ENCODE results near the gene N4BP2. TPM values are rescaled to one million over a fixed set of nuclear protein-coding genes. Genes with fewer than 3 reads are reported as not detected.

Gene N4BP2
- total and polyA plus RNA-seq, 2 of the 8 experiments (the other 6 are each of a cell fraction or from before 2014, with no cell fraction given) = 4.4 to 44.7 TPM

GRCh38 chr4:40202474-40202873 is 145.8 kb downstream of the N4BP2 start (continued):
- TF ChIP-seq NRF1 (IDR thresholded peaks at IDR 0.05; ENCODE audit: low read depth, low read length) (no peak), GTF2F1 (IDR thresholded peaks at IDR 0.05; ENCODE audit: borderline replicate concordance, low read depth, low read length) (no peak), HDAC6 (IDR thresholded peaks at IDR 0.05; ENCODE audit: low read depth, low read length) (no peak)
